HFFc6 (cell line): Measurements from ENCODE around the gene AQP4. TPM values are rescaled to one million over a fixed set of nuclear protein-coding genes. Genes with fewer than 3 reads are reported as not detected.

Source experiments
- DNase-seq: peaks from one replicate; pipeline ENCODE4 v3.0.0-alpha.2; 2018
- H3K27ac Mint-ChIP-seq: 2 replicates; pipeline ENCODE4 v1.8.0; 2020; ENCODE audit warnings: mild to moderate bottlenecking, mixed read lengths
- H3K27me3 Mint-ChIP-seq: 2 replicates; pipeline ENCODE4 v1.8.0; 2021; ENCODE audit warnings: mild to moderate bottlenecking, moderate library complexity, mixed read lengths; ENCODE audit not compliant: insufficient read depth
- H3K36me3 Mint-ChIP-seq: 2 replicates; pipeline ENCODE4 v1.8.0; 2021; ENCODE audit warnings: low read depth, mixed read lengths
- H3K4me1 Mint-ChIP-seq: 2 replicates; pipeline ENCODE4 v1.8.0; 2020; ENCODE audit warnings: low read depth, mixed read lengths
- H3K4me3 Mint-ChIP-seq: 2 replicates; pipeline ENCODE4 v1.8.0; 2020; ENCODE audit warnings: mild to moderate bottlenecking, moderate library complexity, mixed read lengths
- H3K9me3 Mint-ChIP-seq: 2 replicates; pipeline ENCODE4 v1.8.0; 2020; ENCODE audit warnings: mild to moderate bottlenecking, mixed read lengths
- total RNA-seq, 6 experiments: library from RNA; stranded (reverse); fragmentation: NEBNext Ultra II Directional; extraction: Animal tissue kit (Norgen Biotek cat#: 25700); gene quantifications; 2 replicates in 1 of 6; 3 replicates in 5 of 6; pipeline ENCODE4 v1.2.3, GENCODE V29; 2021
- TF ChIP-seq, protein P1 (sequence below): fragments of 200-600 bp; sonication (generic); IDR thresholded peaks from 2 replicates; pipeline ENCODE4 v1.5.0; 2021; ENCODE audit warnings: antibody characterized with exemption, mild to moderate bottlenecking

Gene AQP4
- total RNA-seq, 6 experiments from 2014 or later = not detected

DNA sequence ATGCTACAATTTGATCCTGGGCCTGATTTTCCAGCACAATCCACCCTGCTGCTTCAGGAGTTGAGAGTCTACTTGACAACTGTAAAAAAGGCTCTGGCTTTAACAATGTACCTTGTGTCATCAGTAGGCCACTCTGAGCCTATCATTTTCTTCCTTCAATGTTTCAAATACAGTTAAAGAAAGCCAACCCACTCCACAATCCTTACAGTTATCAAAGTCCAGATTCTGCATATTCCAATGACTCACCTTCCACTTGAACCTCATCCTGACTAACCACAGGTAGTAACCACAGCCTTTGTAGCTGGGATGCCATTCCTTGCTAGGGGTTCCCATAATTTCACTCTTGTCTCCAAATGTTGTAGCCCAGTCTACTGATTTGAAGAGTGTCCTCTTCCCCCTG is 35.5 kb upstream of the AQP4 start:
- H3K36me3 Mint-ChIP-seq = peaks cover 5% of the 10 kb centered on the region; the same call in 1 of the 2 replicates
- no peaks in the 10 kb centered on the region for H3K27me3 Mint-ChIP-seq
- no peaks in the 10 kb centered on the region for H3K4me1 Mint-ChIP-seq
- H3K27ac Mint-ChIP-seq = no peak overlapping the region
- TF ChIP-seq, protein P1, sequence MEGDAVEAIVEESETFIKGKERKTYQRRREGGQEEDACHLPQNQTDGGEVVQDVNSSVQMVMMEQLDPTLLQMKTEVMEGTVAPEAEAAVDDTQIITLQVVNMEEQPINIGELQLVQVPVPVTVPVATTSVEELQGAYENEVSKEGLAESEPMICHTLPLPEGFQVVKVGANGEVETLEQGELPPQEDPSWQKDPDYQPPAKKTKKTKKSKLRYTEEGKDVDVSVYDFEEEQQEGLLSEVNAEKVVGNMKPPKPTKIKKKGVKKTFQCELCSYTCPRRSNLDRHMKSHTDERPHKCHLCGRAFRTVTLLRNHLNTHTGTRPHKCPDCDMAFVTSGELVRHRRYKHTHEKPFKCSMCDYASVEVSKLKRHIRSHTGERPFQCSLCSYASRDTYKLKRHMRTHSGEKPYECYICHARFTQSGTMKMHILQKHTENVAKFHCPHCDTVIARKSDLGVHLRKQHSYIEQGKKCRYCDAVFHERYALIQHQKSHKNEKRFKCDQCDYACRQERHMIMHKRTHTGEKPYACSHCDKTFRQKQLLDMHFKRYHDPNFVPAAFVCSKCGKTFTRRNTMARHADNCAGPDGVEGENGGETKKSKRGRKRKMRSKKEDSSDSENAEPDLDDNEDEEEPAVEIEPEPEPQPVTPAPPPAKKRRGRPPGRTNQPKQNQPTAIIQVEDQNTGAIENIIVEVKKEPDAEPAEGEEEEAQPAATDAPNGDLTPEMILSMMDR = no peak
- H3K4me3 Mint-ChIP-seq = no peak overlapping the region
- DNase-seq = no peak
- H3K9me3 Mint-ChIP-seq = peaks cover 57% of the 10 kb centered on the region

DNA sequence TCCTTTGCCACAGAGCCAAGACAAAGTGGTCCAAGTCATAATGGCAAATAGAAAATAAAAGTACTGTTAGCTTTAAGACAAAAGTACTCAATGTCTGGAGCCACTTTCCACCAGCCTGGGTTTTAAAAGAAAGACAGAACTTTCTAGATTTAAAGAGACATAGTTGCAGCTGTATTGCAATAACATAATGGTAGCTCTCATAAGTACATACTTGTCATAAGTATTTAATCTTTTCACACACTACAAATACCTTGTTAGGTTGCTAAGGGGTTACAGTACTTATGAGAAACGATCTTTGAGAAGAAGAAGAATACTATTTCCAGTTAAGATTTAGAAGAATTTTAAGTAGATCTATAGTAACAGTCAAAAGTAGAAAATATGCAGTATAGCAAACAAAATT is 28.9 kb upstream of the AQP4 start:
- H3K4me1 Mint-ChIP-seq = no peaks in the 10 kb centered on the region
- peaks cover 18% of the 10 kb centered on the region for H3K9me3 Mint-ChIP-seq
- no peaks in the 10 kb centered on the region for H3K36me3 Mint-ChIP-seq
- TF ChIP-seq, protein P1 = no peak
- no peak for DNase-seq
- no peak overlapping the region for H3K27ac Mint-ChIP-seq
- no peak overlapping the region for H3K4me3 Mint-ChIP-seq
- H3K27me3 Mint-ChIP-seq = no peaks in the 10 kb centered on the region

DNA sequence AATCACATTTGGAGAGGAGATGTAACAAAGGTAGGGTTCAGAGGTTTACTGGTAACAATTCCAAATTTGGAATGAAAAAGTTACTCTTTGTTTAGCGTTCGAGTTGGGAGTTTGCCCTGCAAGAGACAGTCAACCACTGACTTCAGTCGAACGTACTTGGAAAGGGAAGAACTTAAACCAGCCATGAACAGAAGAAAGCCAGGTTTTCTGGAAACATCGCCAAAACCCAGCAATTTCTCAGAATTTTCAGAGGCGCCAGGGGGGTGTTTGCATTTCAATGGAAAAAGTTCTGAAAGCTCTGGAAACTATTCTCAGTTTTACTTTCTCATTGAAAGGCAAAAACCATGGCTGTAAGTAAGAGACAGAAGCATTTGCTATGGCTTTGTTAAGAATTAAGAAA is 28.5 kb upstream of the AQP4 start:
- no peaks in the 10 kb centered on the region for H3K4me1 Mint-ChIP-seq
- no peaks in the 10 kb centered on the region for H3K36me3 Mint-ChIP-seq
- H3K27ac Mint-ChIP-seq = no peak overlapping the region
- H3K4me3 Mint-ChIP-seq = no peak overlapping the region
- H3K9me3 Mint-ChIP-seq = peaks cover 15% of the 10 kb centered on the region
- no peaks in the 10 kb centered on the region for H3K27me3 Mint-ChIP-seq
- no peak for DNase-seq
- TF ChIP-seq, protein P1 = no peak

DNA sequence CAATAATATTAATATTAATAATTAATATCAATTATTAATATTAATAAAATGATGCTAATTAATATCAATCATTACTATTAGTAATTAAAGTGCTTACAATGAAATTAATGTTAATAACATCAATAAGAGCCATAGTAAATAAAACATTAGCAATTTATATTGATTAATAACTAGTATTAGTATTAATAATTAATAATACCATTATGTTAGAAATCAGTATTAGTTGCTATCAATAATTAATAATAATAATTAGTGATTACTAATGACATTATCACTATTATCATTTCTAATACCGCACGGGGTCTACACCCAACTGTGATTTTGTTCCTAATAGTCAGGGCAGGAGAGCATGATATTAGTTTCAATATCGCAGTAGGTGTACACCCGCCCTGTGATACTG is 22.8 kb upstream of the AQP4 start:
- H3K9me3 Mint-ChIP-seq = peaks cover 12% of the 10 kb centered on the region; the same call in 1 of the 2 replicates
- no peak overlapping the region for H3K27ac Mint-ChIP-seq
- no peaks in the 10 kb centered on the region for H3K36me3 Mint-ChIP-seq
- H3K27me3 Mint-ChIP-seq = no peaks in the 10 kb centered on the region
- H3K4me1 Mint-ChIP-seq = no peaks in the 10 kb centered on the region
- no peak overlapping the region for H3K4me3 Mint-ChIP-seq
- DNase-seq = no peak
- TF ChIP-seq, protein P1 = no peak

DNA sequence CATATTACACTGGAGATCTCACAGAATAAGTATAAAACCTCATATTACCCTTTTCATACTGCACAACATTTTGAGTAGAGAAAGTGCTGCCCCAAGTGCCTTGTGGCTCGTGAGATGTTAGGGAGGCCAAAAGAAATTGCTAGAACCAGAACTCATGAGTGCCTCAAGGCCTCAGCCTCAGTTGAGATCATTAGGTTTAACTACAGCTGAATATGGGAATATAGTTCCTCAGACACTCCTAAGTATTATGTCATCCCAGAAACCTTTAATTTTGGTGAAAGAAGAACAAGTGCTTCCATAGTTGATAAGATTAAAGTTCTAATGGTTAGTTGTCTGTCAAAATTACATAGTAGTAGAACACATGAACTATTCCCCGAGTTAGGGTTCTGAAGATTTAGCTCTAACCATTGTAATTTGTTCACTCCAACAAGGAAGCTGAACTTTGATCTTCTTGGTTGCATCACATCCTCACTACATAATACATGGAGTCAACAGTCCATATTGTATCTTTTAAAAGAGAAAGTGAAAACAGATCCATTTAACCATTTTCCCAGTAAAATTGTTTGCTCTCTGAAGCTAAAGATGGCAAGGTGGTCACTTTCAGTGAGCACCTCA is 9.6 kb upstream of the AQP4 start:
- H3K27me3 Mint-ChIP-seq = peaks cover 3% of the 10 kb centered on the region
- TF ChIP-seq, protein P1 = no peak
- DNase-seq = no peak
- H3K36me3 Mint-ChIP-seq = no peaks in the 10 kb centered on the region
- H3K27ac Mint-ChIP-seq = no peak overlapping the region
- H3K4me1 Mint-ChIP-seq = no peaks in the 10 kb centered on the region
- H3K9me3 Mint-ChIP-seq = peaks cover 49% of the 10 kb centered on the region
- no peak overlapping the region for H3K4me3 Mint-ChIP-seq
